Measurements from ENCODE around the gene ATG16L2.

- TF ChIP-seq TOX (CRISPR knock-in tag; IDR thresholded peaks at IDR 0.05; ENCODE audit: borderline replicate concordance) (no peak), ARNTL (CRISPR knock-in tag; IDR thresholded peaks at IDR 0.05; ENCODE audit: borderline replicate concordance, low read depth) (no peak), ZFP30 (CRISPR knock-in tag; IDR thresholded peaks at IDR 0.05) (no peak)
These were observed 19.0 kb downstream of the ATG16L2 start for GRCh38 chr11:72833083-72833733.
